ENCODE measurements around the gene NKX6-1. TPM values are rescaled to one million over a fixed set of nuclear protein-coding genes. Genes with fewer than 3 reads are reported as not detected.

NKX6-1 gene
- polyA plus RNA-seq, 3 donors: not detected

- intact Hi-C loops (cut with micrococcal nuclease): loop anchor here (10.0 kb wide), 2 partner anchors 848 to 858 kb away; no protein-coding TSS in a partner anchor
- no peak overlapping the region for H3K27ac Mint-ChIP-seq
- Histone ChIP-seq H3K9me3 (replicated peaks in 1 of 2; ENCODE audit: control insufficient read depth in 1 of 2, insufficient read depth in 1 of 2, low read length in 2 of 2) (peaks cover 17 to 47% of the 10 kb centered on the region in 2 donors), H3K36me3 (replicated peaks in 1 of 2; ENCODE audit: control insufficient read depth in 1 of 2, insufficient read depth in 2 of 2, low read length in 2 of 2) (no peaks in the 10 kb centered on the region), H2AFZ (ENCODE audit: insufficient read depth, low read depth, low read length, poor library complexity, severe bottlenecking) (no peak overlapping the region), H3K4me1 (ENCODE audit: control insufficient read depth in 1 of 2, insufficient read depth in 2 of 2, low read length in 2 of 2) (peaks cover 23 to 25% of the 10 kb centered on the region in 2 donors), H4K20me1 (ENCODE audit: insufficient read depth, low read length) (no peaks in the 10 kb centered on the region), H3K4me2 (replicated peaks; ENCODE audit: extremely low read depth, low read length, poor library complexity, severe bottlenecking) (no peak overlapping the region), H3K4me3 (replicated peaks in 1 of 3; ENCODE audit: low read depth in 2 of 3, low read length in 3 of 3) (no peak overlapping the region), H3K9ac (ENCODE audit: insufficient read depth, low read length, poor library complexity, severe bottlenecking) (no peak overlapping the region), H3K27me3 (ENCODE audit: control insufficient read depth in 2 of 2, insufficient read depth in 2 of 2, low read length in 2 of 2) (peaks cover 84 to 95% of the 10 kb centered on the region in 2 donors), H3K27ac (ENCODE audit: low read depth in 1 of 2, low read length in 2 of 2) (no peak overlapping the region), H3K79me2 (ENCODE audit: insufficient read depth, low read length) (no peaks in the 10 kb centered on the region)
- 9% methylated on average over 7 of the region's 14 CpGs for WGBS (ENCODE audit: insufficient coverage)
- no peak for DNase-seq
- peaks cover 10 to 28% of the 10 kb centered on the region in 2 donors for H3K36me3 Mint-ChIP-seq
- H3K4me3 Mint-ChIP-seq: peak overlapping the region in 1 of 2 donors; percentile 83
- peaks cover 77 to 82% (median 78%) of the 10 kb centered on the region in 3 donors for H3K27me3 Mint-ChIP-seq (ENCODE audit: low read depth in 3 of 3)
- TF ChIP-seq CTCF (IDR thresholded peaks at IDR 0.05): no peak
- H3K9me3 Mint-ChIP-seq: peaks cover 0 to 46% (median 35%) of the 10 kb centered on the region in 7 donors
- peaks cover 29% of the 10 kb centered on the region for H3K4me1 Mint-ChIP-seq
Measured at GRCh38 chr4:84502333-84502954, 3.4 kb upstream of the NKX6-1 start.

- peaks cover 84 to 95% of the 10 kb centered on the region in 2 donors for H3K27me3 ChIP-seq (ENCODE audit: control insufficient read depth in 2 of 2, insufficient read depth in 2 of 2, low read length in 2 of 2)
- H2AFZ ChIP-seq (ENCODE audit: insufficient read depth, low read depth, low read length, poor library complexity, severe bottlenecking): no peak overlapping the region
- H3K36me3 ChIP-seq (replicated peaks in 1 of 2; ENCODE audit: control insufficient read depth in 1 of 2, insufficient read depth in 2 of 2, low read length in 2 of 2): no peaks in the 10 kb centered on the region
- H3K9me3 ChIP-seq (replicated peaks in 1 of 2; ENCODE audit: control insufficient read depth in 1 of 2, insufficient read depth in 1 of 2, low read length in 2 of 2): peaks cover 21 to 53% of the 10 kb centered on the region in 2 donors
- H3K36me3 Mint-ChIP-seq: peaks cover 10 to 30% of the 10 kb centered on the region in 2 donors
- H3K4me3 Mint-ChIP-seq: peak overlapping the region in 1 of 2 donors; percentile 83
- H3K27me3 Mint-ChIP-seq (ENCODE audit: low read depth in 3 of 3): peaks cover 83 to 88% (median 84%) of the 10 kb centered on the region in 3 donors
- 13% methylated on average over 31 of the region's 33 CpGs for WGBS (ENCODE audit: insufficient coverage)
- H3K27ac Mint-ChIP-seq: peak overlapping the region in 1 of 7 donors; percentile 33
- H3K79me2 ChIP-seq (ENCODE audit: insufficient read depth, low read length): no peaks in the 10 kb centered on the region
- peaks cover 0 to 51% (median 40%) of the 10 kb centered on the region in 7 donors for H3K9me3 Mint-ChIP-seq
- H3K4me1 ChIP-seq (ENCODE audit: control insufficient read depth in 1 of 2, insufficient read depth in 2 of 2, low read length in 2 of 2): peaks cover 29 to 32% of the 10 kb centered on the region in 2 donors
- H3K27ac ChIP-seq (ENCODE audit: low read depth in 1 of 2, low read length in 2 of 2): no peak overlapping the region
- DNase-seq: no peak
- H4K20me1 ChIP-seq (ENCODE audit: insufficient read depth, low read length): no peaks in the 10 kb centered on the region
- no peak for TF ChIP-seq CTCF (IDR thresholded peaks at IDR 0.05)
- H3K9ac ChIP-seq (ENCODE audit: insufficient read depth, low read length, poor library complexity, severe bottlenecking): no peak overlapping the region
- H3K4me2 ChIP-seq (replicated peaks; ENCODE audit: extremely low read depth, low read length, poor library complexity, severe bottlenecking): no peak overlapping the region
- H3K4me3 ChIP-seq (replicated peaks in 1 of 3; ENCODE audit: low read depth in 2 of 3, low read length in 3 of 3): no peak overlapping the region
- intact Hi-C loops (cut with micrococcal nuclease): loop anchor here (10.0 kb wide), 2 partner anchors 847 to 857 kb away; no protein-coding TSS in a partner anchor
- peaks cover 35% of the 10 kb centered on the region for H3K4me1 Mint-ChIP-seq
Measured at GRCh38 chr4:84501721-84502267, 2.7 kb upstream of the NKX6-1 start.
